HFF-Myc (cell line): ENCODE measurements around the gene ZNF496.

Experiments
- DNase-seq: peaks from one replicate; pipeline ENCODE4 v3.0.0-alpha.2; 2011; ENCODE audit warnings: low read depth; ENCODE audit errors: extremely low read depth
- H3K4me3 ChIP-seq: replicated peaks from 2 replicates; pipeline ENCODE4 v1.5.1; 2011; ENCODE audit warnings: low read depth, mild to moderate bottlenecking, control low read depth, low read length
- CTCF ChIP-seq: IDR thresholded peaks from 2 replicates; pipeline ENCODE4 v1.5.1; 2012; ENCODE audit warnings: mild to moderate bottlenecking, low read depth, low read length, control low read depth; ENCODE audit errors: missing control alignments

Gene ZNF496

DNA sequence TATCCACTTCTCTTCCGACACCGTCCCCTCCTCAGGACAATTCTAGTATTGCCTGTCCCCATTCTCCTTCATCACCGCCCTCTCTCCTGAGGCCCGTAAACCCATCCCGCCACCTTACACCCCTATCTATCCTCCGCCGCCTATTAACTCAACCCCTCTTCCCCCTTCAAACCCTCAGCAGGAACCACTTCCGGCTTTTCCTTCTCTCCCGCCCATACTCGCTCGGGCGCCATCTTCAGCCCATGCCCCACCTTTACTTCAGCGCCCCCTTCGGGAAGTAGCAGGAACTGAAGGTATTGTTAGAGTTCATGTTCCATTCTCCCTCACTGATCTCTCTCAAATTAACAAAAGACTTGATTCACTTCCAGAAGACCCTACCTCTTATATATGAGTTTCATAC is 44.2 kb downstream of the ZNF496 start:
- TF ChIP-seq CTCF: no peak
- DNase-seq: no peak
- no peak overlapping the region for H3K4me3 ChIP-seq

GRCh38 chr1:247286134-247286670 is 45.5 kb downstream of the ZNF496 start:
- H3K4me3 ChIP-seq: no peak overlapping the region
- TF ChIP-seq CTCF: no peak
- DNase-seq: no peak

- DNase-seq: no peak
- TF ChIP-seq CTCF: no peak
- no peak overlapping the region for H3K4me3 ChIP-seq
Observed at GRCh38 chr1:247281001-247281574, 50.6 kb downstream of the ZNF496 start.

DNA sequence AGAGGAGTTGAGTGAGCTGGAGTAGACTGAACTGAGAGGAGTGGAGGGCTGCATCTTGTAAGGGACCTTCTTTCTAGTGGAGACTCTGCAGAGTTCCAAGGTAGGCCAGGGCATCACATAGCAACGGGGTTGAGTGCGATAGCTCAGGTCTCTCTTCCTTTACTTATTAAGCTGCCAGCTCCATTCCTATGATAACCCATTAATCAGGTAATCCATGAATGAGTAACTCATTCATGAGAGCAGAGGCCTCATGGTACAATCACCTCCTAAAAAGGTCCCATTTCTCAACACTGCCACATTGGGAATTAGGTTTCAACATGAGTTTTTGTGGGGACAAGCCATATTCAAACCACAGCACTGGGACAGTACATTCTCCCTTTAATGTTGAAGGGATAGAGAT is 54.5 kb downstream of the ZNF496 start:
- no peak for DNase-seq
- no peak overlapping the region for H3K4me3 ChIP-seq
- TF ChIP-seq CTCF: no peak

DNA sequence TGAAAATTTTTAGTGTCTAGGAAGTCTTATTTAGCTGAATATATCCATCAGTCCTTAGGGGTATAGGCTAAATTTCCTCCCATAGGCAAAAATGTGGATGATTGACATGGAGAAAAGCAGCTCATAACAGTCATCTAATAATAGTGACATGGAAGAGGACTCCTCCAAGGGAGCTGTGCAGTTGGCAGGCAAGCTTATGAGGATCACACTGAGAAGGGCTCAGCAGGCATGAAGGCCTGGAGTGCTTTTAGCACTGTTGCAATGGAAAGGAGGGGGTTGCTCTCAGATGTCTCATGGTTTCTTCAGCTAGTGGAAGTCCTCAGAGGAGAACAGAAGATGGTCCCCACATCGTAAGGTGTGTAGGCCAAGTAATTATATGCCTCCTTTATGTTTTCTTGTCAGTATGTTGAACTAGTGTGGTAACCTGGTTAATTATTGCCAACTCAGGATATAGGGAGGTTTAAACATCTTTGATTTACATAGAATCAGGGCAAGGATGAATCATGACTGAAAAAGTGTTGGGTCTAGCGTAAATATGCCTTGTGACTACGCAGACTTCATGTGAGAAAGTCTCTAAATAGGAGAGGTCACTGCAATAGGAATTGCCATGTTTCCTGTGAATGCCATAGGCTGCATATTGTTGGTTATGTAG is 56.9 kb downstream of the ZNF496 start:
- no peak for DNase-seq
- no peak overlapping the region for H3K4me3 ChIP-seq
- no peak for TF ChIP-seq CTCF

- no peak for TF ChIP-seq CTCF
- H3K4me3 ChIP-seq: no peak overlapping the region
- no peak for DNase-seq
Observed at GRCh38 chr1:247273013-247273412, 58.7 kb downstream of the ZNF496 start.
